Body of pancreas (tissue), 4 donors: ENCODE measurements around the gene GABRQ.

Source experiments
- CTCF ChIP-seq, 7 experiments: fragments of 450-650 bp in 4 of 7; fragments of 200-600 bp in 3 of 7; sonication (generic) in 3 of 7; IDR thresholded peaks; one replicate each; pipeline ENCODE4 v1.5.1; 2016 to 2019; ENCODE audit warnings: antibody characterized with exemption in 7 of 7
- POLR2A ChIP-seq, 3 donors: fragments of 450-650 bp; IDR thresholded peaks; one replicate each; pipeline ENCODE4 v1.6.1; 2016; ENCODE audit warnings: antibody characterized with exemption in 3 of 3, mild to moderate bottlenecking in 2 of 3

GRCh38 chrX:152639426-152639825, 1.7 kb downstream of the GABRQ start:
- TF ChIP-seq POLR2A (IDR thresholded peaks at IDR 0.05), result no peak
- TF ChIP-seq CTCF (IDR thresholded peaks at IDR 0.05), result no peak
